Activated CD8-positive, alpha-beta T cell treated with anti-CD3 and anti-CD28 coated beads for 36 hours (primary cell): ENCODE measurements around the gene DOHH. TPM values are rescaled to one million over a fixed set of nuclear protein-coding genes. Genes with fewer than 3 reads are reported as not detected.
"Not testable (repeated sequence)": the region's sequence is repeated elsewhere in the genome, so short reads cannot be mapped to it uniquely, and the experiment has no call there.

ENCODE experiments used
- ATAC-seq: fragments of 200-7000 bp; cut with Tn5 transposase; one replicate; pipeline ENCODE4 v1.10.0; 2021; ENCODE audit warnings: mild to moderate bottlenecking, moderate library complexity
- CTCF ChIA-PET: fragments of 350-600 bp; sonication (Branson Sonifier 250); formaldehyde crosslinking; loops from one replicate; lab custom pipeline; 2021; ENCODE audit warnings: antibody characterized with exemption; lab: Charles Lee
- POLR2A ChIA-PET: fragments of 350-600 bp; sonication (Branson Sonifier 250); formaldehyde crosslinking; loops from one replicate; lab custom pipeline; 2021; ENCODE audit warnings: antibody characterized with exemption; lab: Charles Lee
- DNase-seq: peaks from one replicate; pipeline ENCODE4 v3.0.0-alpha.2; 2020
- H3K27ac Mint-ChIP-seq: one replicate; pipeline ENCODE4 v1.8.0; 2021; ENCODE audit warnings: mild to moderate bottlenecking, mixed read lengths
- H3K27me3 Mint-ChIP-seq: one replicate; pipeline ENCODE4 v1.8.0; 2021; ENCODE audit warnings: mixed read lengths
- H3K36me3 Mint-ChIP-seq: one replicate; pipeline ENCODE4 v1.8.0; 2021; ENCODE audit warnings: low read depth, mixed read lengths
- H3K4me1 Mint-ChIP-seq: one replicate; pipeline ENCODE4 v1.8.0; 2021; ENCODE audit warnings: low read depth, mixed read lengths
- H3K4me3 Mint-ChIP-seq: one replicate; pipeline ENCODE4 v1.8.0; 2021; ENCODE audit warnings: mild to moderate bottlenecking, moderate library complexity, mixed read lengths
- H3K9me3 Mint-ChIP-seq: one replicate; pipeline ENCODE4 v1.8.0; 2021; ENCODE audit warnings: mixed read lengths
- intact Hi-C: fragments of 100-400 bp; cut with micrococcal nuclease; formaldehyde crosslinking; loops from one replicate; pipeline ENCODE4 v1.10.0; 2022
- total RNA-seq, 2 experiments: library from RNA; stranded (reverse); gene quantifications; one replicate each; pipeline ENCODE4 v1.2.3, GENCODE V29; 2021
- TF ChIP-seq, protein P1 (sequence below): fragments of 200-600 bp; IDR thresholded peaks from one replicate; pipeline ENCODE4 v1.8.0; 2022; ENCODE audit warnings: antibody characterized with exemption, mild to moderate bottlenecking

The DOHH gene
- total RNA-seq, 2 experiments from 2014 or later, result 15.7 to 17.0 TPM

DNA sequence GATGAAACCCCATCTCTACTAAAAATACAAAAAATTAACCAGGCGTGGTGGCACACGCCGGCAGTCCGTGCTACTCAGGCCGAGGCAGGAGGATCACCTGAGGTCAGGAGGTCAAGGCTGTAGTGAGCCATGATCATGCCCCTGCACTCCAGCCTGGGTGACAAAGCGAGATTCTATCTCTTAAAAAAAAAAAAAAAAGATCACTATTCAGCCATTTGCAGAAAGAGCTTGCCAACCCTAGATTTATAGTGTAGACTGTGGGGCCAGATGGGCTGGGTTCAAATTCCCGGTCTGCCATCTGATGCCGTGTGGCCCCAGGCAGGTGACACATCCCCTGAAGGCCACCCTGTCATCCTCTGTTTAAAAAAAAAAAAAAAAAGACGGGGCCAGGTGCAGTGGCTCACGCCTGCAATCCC, 49.0 kb downstream of the DOHH start:
- no peaks in the 10 kb centered on the region for H3K4me1 Mint-ChIP-seq
- intact Hi-C loops, result no loop called here
- peaks cover 12% of the 10 kb centered on the region for H3K36me3 Mint-ChIP-seq
- DNase-seq, result no peak
- ChIA-PET POLR2A (no interaction called here), CTCF (no interaction called here)
- H3K27ac Mint-ChIP-seq, result no peak overlapping the region
- no peaks in the 10 kb centered on the region for H3K27me3 Mint-ChIP-seq
- no peaks in the 10 kb centered on the region for H3K9me3 Mint-ChIP-seq
- TF ChIP-seq, protein P1, sequence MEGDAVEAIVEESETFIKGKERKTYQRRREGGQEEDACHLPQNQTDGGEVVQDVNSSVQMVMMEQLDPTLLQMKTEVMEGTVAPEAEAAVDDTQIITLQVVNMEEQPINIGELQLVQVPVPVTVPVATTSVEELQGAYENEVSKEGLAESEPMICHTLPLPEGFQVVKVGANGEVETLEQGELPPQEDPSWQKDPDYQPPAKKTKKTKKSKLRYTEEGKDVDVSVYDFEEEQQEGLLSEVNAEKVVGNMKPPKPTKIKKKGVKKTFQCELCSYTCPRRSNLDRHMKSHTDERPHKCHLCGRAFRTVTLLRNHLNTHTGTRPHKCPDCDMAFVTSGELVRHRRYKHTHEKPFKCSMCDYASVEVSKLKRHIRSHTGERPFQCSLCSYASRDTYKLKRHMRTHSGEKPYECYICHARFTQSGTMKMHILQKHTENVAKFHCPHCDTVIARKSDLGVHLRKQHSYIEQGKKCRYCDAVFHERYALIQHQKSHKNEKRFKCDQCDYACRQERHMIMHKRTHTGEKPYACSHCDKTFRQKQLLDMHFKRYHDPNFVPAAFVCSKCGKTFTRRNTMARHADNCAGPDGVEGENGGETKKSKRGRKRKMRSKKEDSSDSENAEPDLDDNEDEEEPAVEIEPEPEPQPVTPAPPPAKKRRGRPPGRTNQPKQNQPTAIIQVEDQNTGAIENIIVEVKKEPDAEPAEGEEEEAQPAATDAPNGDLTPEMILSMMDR, result no peak
- H3K4me3 Mint-ChIP-seq, result no peak overlapping the region
- ATAC-seq, result no peak

DNA sequence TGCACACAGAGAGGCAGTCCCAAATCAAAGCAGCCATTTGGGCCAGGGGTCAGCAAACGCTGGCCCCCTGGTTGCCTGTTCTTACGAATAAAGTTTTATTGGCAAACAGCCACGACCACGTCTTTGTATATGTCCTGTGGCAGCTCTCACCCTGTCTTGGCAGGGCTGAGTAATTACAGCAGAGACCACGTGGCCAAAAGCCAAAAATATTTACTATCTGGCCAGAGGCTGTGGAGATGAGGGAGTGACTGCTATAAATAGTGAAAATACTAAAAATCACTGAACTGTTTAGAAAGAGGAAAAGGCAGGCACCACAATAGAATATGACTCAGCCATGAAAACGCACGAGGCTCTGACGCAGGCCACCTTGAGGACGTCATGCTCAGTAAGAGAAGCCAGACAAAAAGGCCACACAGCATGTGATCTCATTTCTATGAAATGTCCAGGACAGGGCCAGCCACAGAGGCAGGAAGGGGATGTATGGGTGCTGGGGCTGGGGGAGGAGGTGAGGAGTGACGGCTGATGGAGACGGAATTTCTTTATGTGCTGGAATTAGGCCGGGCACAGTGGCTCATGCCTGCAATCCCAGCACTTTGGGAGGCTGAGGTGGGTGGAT, 49.6 kb downstream of the DOHH start:
- no peak overlapping the region for H3K27ac Mint-ChIP-seq
- TF ChIP-seq, protein P1, result no peak
- CTCF ChIA-PET, result interaction anchor here (1.3 kb wide), 1 partner anchor 22 kb away, joined by 3 read pairs; no protein-coding TSS in a partner anchor
- DNase-seq, result no peak
- no peaks in the 10 kb centered on the region for H3K27me3 Mint-ChIP-seq
- POLR2A ChIA-PET, result interaction anchor here (1.9 kb wide), 1 partner anchor 18 kb away, joined by 5 read pairs; no protein-coding TSS in a partner anchor
- H3K4me3 Mint-ChIP-seq, result no peak overlapping the region
- no peaks in the 10 kb centered on the region for H3K9me3 Mint-ChIP-seq
- ATAC-seq, result no peak
- H3K36me3 Mint-ChIP-seq, result peaks cover 12% of the 10 kb centered on the region
- intact Hi-C loops, result no loop called here
- no peaks in the 10 kb centered on the region for H3K4me1 Mint-ChIP-seq

DNA sequence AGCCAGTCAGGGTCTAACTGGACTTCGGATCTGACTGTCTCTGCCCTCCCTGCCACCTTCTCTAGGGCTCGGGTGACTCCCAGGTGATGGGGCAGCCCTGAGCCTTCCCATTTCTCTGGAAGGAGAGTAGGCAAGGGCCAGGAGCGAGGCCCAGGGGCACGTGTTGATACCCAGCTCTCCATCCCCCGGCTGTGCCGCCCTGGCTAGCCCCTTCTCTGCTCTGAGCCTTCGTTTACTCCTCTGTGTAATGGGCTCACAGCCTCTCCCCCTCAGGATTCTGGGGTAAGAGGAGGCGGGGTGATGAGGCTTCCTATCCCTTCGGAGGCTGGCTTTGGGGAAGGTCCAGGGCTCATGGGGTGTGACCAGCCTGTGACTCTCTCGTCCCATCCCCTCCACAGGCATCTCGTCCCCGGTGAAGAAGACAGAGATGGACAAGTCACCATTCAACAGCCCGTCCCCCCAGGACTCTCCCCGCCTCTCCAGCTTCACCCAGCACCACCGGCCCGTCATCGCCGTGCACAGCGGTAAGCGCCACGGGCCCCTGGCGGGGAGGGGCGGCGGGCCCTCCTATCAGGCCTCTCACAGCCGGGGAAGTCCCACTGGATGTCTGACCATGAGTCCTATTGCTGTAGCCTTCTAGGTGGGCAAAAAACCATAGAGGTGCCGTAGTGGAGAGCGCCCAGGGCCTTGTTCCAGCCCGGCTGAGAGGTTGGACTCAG, 51.7 kb downstream of the DOHH start:
- ChIA-PET CTCF (no interaction called here), POLR2A (interaction anchor here (1.9 kb wide), 1 partner anchor 15 kb away, joined by 5 read pairs; no protein-coding TSS in a partner anchor)
- H3K27ac Mint-ChIP-seq, result no peak overlapping the region

DNA sequence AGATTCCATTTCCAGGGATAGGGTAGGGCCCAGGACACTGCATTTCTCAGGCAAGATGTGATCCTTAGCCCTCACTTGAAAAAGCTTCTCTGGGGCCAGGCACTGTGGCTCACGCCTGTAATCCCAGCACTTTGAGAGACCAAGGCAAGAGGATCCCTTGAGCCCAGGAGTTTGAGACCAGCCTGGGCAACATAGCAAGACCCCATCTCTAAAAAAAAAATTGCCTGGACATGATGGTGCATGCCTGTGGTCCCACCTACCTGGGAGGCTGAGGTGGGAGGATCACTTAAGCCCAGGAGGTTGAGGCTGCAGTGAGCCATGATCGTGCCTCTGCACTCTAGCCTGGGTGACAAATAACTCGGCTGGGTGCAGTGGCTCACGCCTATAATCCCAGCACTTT, 53.8 kb downstream of the DOHH start:
- H3K36me3 Mint-ChIP-seq, H3K4me1 Mint-ChIP-seq, H3K27me3 Mint-ChIP-seq, H3K9me3 Mint-ChIP-seq, intact Hi-C loops, POLR2A ChIA-PET, DNase-seq, ATAC-seq, H3K27ac Mint-ChIP-seq, H3K4me3 Mint-ChIP-seq: not testable (repeated sequence)
- CTCF ChIA-PET, result interaction anchor here (1.1 to 2.0 kb wide), 4 partner anchors 17 to 144 kb away, joined by 3 to 7 read pairs (median 4); no protein-coding TSS in a partner anchor

More for the DNA sequence above, 51.7 kb downstream of the DOHH start:
- Mint-ChIP-seq H3K4me3 (no peak overlapping the region), H3K36me3 (peaks cover 11% of the 10 kb centered on the region), H3K9me3 (no peaks in the 10 kb centered on the region), H3K27me3 (no peaks in the 10 kb centered on the region), H3K4me1 (peaks cover 1% of the 10 kb centered on the region)
- ATAC-seq, result no peak
- no peak for DNase-seq
- TF ChIP-seq, protein P1, result no peak
- intact Hi-C loops, result no loop called here

DNA sequence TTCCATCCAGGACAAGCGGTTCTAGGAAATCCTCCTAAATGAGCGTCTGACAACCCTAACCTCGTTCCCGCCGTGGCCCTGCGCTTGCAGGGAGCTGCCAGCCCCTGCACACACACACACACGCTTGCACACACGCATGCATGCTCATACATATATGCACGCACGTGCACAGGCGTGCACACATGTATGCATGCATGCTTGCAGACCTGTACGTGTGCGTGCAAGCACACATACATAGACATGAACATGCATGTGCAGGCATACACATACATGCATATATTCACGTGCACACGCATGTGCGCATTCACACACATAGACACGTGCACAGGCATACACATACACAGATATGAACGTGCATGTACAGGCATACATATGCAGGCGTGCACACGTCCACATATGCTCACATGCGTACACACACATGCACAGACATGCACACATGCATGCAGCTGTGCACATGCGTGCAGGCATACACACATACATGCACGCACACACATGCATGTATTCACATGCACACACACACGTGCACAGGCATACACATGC, 55.7 kb downstream of the DOHH start:
- TF ChIP-seq, protein P1, result no peak
- intact Hi-C loops, result no loop called here
- no peaks in the 10 kb centered on the region for H3K27me3 Mint-ChIP-seq
- H3K36me3 Mint-ChIP-seq, result peaks cover 1% of the 10 kb centered on the region
- ATAC-seq (no peak), DNase-seq (no peak)
- H3K9me3 Mint-ChIP-seq, result no peaks in the 10 kb centered on the region
- ChIA-PET CTCF (no interaction called here), POLR2A (no interaction called here)
- no peak overlapping the region for H3K27ac Mint-ChIP-seq
- no peak overlapping the region for H3K4me3 Mint-ChIP-seq
- peaks cover 6% of the 10 kb centered on the region for H3K4me1 Mint-ChIP-seq
